Tibial nerve (tissue), 4 donors: ENCODE results near the gene OPCML. TPM values are rescaled to one million over a fixed set of nuclear protein-coding genes. Genes with fewer than 3 reads are reported as not detected.

Experiments
- DNase-seq, 2 donors: peaks; one replicate each; pipeline ENCODE4 v3.0.0-alpha.2; 2019; ENCODE audit warnings: low spot score in 2 of 2
- H3K27ac ChIP-seq, 4 donors: fragments of 200-600 bp; sonication (generic) in 3 of 4; one replicate each; pipeline ENCODE4 v1.5.1; 2017 to 2019; ENCODE audit warnings: mild to moderate bottlenecking in 1 of 4
- H3K27me3 ChIP-seq, 2 donors: fragments of 200-600 bp; sonication (generic) in 1 of 2; one replicate each; pipeline versions ENCODE4 v1.5.1 to v1.6.0; 2017 to 2019
- H3K36me3 ChIP-seq, 3 donors: fragments of 200-600 bp; sonication (generic); one replicate each; pipeline ENCODE4 v1.5.1; 2018 to 2019
- H3K4me1 ChIP-seq, 4 donors: fragments of 200-600 bp; sonication (generic) in 3 of 4; one replicate each; pipeline ENCODE4 v1.5.1; 2017 to 2019
- H3K4me3 ChIP-seq, 4 donors: fragments of 200-600 bp; sonication (generic) in 3 of 4; one replicate each; pipeline ENCODE4 v1.5.1; 2017 to 2019; ENCODE audit warnings: mild to moderate bottlenecking in 1 of 4, moderate library complexity in 1 of 4
- H3K9me3 ChIP-seq, 4 donors: fragments of 200-600 bp; sonication (generic) in 3 of 4; one replicate each; pipeline ENCODE4 v1.5.1; 2017 to 2019
- EP300 ChIP-seq, 2 donors: sonication (generic); formaldehyde crosslinking; IDR thresholded peaks; one replicate each; pipeline ENCODE4 v1.6.1; 2017; ENCODE audit warnings: antibody characterized with exemption in 2 of 2, mild to moderate bottlenecking in 1 of 2
- POLR2A ChIP-seq, 2 donors: fragments of 450-650 bp; IDR thresholded peaks; one replicate each; pipeline ENCODE4 v1.6.1; 2017; ENCODE audit warnings: antibody characterized with exemption in 2 of 2, mild to moderate bottlenecking in 2 of 2, moderate library complexity in 2 of 2
- WGBS, 2 donors: methylation state at CpG; one replicate each; pipeline ENCODE4 v1.1.5; 2018; 5-methylcytosine and 5-hydroxymethylcytosine counted together
- total RNA-seq, 4 donors: library from RNA; depleted of rRNA; stranded (reverse); fragments of >200 nt; gene quantifications; one replicate each; pipeline ENCODE4 v1.1.0, GENCODE V29; 2016
- TF ChIP-seq, protein P1 (sequence below), 5 experiments: fragments of 200-600 bp in 3 of 5; fragments of 450-650 bp in 2 of 5; sonication (generic) in 3 of 5; IDR thresholded peaks; one replicate each; pipeline ENCODE4 v1.5.1; 2016 to 2019; ENCODE audit warnings: antibody characterized with exemption in 5 of 5, mild to moderate bottlenecking in 3 of 5, moderate library complexity in 2 of 5

OPCML gene
- total RNA-seq, 4 donors from 2014 or later = 1.0 to 10.8 (median 1.9) TPM

DNA sequence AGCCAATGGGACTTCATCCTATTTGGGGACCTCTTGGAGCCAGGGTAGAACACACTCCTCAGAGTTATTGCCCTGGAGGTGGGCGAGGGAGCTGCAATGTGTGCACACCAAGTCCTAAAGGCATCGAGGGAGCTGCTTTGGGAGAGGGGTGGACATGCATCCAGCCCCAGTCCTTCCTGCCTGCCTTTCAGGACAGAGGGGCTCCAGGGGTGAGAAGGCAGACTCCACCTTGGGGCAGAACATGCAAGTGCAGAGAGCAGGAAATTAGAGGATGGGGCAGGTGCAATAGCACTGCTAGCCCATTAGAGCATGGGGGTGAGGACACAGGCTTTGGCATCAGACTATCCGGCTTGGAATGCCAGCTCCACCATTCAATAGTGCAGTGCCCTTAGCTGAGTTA, 288.5 kb downstream of the OPCML start:
- no peak for DNase-seq
- TF ChIP-seq, protein P1, sequence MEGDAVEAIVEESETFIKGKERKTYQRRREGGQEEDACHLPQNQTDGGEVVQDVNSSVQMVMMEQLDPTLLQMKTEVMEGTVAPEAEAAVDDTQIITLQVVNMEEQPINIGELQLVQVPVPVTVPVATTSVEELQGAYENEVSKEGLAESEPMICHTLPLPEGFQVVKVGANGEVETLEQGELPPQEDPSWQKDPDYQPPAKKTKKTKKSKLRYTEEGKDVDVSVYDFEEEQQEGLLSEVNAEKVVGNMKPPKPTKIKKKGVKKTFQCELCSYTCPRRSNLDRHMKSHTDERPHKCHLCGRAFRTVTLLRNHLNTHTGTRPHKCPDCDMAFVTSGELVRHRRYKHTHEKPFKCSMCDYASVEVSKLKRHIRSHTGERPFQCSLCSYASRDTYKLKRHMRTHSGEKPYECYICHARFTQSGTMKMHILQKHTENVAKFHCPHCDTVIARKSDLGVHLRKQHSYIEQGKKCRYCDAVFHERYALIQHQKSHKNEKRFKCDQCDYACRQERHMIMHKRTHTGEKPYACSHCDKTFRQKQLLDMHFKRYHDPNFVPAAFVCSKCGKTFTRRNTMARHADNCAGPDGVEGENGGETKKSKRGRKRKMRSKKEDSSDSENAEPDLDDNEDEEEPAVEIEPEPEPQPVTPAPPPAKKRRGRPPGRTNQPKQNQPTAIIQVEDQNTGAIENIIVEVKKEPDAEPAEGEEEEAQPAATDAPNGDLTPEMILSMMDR (IDR thresholded peaks at IDR 0.05) = no peak
- TF ChIP-seq EP300 (IDR thresholded peaks at IDR 0.05) = no peak
- TF ChIP-seq POLR2A (IDR thresholded peaks at IDR 0.05) = no peak
- H3K27me3 ChIP-seq = no peaks in the 10 kb centered on the region
- H3K9me3 ChIP-seq = no peaks in the 10 kb centered on the region
- H3K4me3 ChIP-seq = no peak overlapping the region
- H3K4me1 ChIP-seq = no peaks in the 10 kb centered on the region
- 71 to 79% methylated on average over 3 of the region's 3 CpGs for WGBS, 2 donors
- no peaks in the 10 kb centered on the region for H3K36me3 ChIP-seq
- no peak overlapping the region for H3K27ac ChIP-seq

DNA sequence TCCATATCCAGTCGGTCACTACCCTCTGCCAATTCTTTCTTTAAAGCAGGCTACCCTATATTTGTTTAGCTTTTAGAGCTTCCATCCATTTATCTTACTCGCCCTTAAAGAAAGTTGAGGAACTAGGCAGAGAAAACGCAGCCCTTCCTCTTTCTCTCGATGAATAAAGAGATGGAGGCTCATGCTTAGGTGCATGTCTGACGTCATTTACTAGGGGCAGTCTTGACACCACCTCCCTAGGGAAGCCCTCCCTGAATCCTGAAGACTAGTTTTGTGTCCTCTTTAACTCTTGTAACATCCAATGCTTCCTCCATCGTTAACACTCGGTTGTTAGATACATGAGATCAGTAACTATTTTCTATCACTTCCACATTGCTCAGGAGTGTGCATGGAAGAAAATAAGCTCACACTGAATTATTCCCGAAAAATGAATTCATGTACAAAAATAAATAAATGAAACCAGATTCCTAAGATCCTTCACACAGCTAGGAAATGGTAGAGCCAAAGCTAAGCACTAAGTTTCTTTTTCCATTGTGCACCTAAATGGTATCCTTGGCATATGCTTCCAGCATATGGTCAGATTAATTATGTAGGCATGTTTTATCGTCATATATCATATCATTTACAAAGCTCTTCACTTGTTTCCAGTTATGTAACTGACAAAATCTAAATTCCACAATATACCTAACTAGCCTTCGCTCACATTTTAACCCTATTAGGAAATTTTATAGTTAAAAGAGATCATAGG, 291.2 kb downstream of the OPCML start:
- no peak overlapping the region for H3K27ac ChIP-seq
- no peak overlapping the region for H3K4me3 ChIP-seq
- no peaks in the 10 kb centered on the region for H3K9me3 ChIP-seq
- no peaks in the 10 kb centered on the region for H3K27me3 ChIP-seq
- H3K36me3 ChIP-seq = no peaks in the 10 kb centered on the region
- no peak for DNase-seq
- no peaks in the 10 kb centered on the region for H3K4me1 ChIP-seq
- TF ChIP-seq POLR2A (IDR thresholded peaks at IDR 0.05) (no peak), EP300 (IDR thresholded peaks at IDR 0.05) (no peak)
- TF ChIP-seq, protein P1 (IDR thresholded peaks at IDR 0.05) = no peak
- WGBS, 2 donors = 83 to 88% methylated on average over 10 of the region's 10 CpGs

DNA sequence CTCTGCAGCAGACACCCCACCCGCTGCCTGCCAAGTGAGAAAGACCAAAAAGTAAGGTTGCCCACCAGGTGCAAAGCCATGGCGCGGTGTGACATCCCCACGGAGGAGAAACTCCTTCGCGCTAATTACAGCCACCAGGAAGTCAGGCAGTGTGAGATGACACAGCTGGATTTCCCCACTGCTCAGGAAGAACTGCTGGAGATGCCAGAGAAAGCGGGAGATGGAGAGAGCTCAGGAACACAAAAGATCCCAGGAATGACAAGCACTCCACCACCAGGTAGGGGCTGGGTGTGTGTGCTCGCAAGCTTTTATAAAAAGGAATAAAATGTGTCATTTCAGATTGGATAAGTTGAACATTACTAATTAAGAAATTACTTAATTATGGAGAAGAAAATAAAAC, 292.7 kb downstream of the OPCML start:
- no peak overlapping the region for H3K27ac ChIP-seq
- H3K27me3 ChIP-seq = no peaks in the 10 kb centered on the region
- WGBS, 2 donors = 85 to 86% methylated on average over 8 of the region's 8 CpGs
- H3K4me1 ChIP-seq = no peaks in the 10 kb centered on the region
- H3K4me3 ChIP-seq = no peak overlapping the region
- no peaks in the 10 kb centered on the region for H3K36me3 ChIP-seq
- no peaks in the 10 kb centered on the region for H3K9me3 ChIP-seq
- TF ChIP-seq, protein P1 (IDR thresholded peaks at IDR 0.05) = no peak
- no peak for TF ChIP-seq EP300 (IDR thresholded peaks at IDR 0.05)
- no peak for TF ChIP-seq POLR2A (IDR thresholded peaks at IDR 0.05)
- no peak for DNase-seq

DNA sequence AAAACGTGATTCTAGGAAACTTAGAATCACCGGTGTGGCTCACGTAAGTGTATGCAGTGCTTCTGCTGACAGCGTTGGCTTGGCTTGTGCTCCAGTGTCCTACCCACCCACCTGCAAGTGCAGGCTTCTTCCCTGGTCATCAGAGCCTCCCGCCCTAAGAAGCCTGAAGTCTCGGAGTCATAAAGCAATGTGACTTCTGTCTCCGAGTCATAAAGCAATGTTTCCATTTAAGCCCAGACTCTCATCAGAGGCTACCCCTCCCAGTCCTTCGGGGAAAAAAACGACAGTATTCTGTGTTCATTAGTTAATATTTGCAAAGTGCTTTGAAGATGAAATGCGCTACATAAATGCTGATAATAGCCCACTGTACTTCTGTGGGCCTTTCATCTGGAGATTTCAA, 293.8 kb downstream of the OPCML start:
- WGBS, 2 donors = 50 to 60% methylated on average over 10 of the region's 10 CpGs
- no peaks in the 10 kb centered on the region for H3K27me3 ChIP-seq
- H3K9me3 ChIP-seq = peaks cover 0 to 3% (median 0%) of the 10 kb centered on the region in 4 donors
- H3K4me1 ChIP-seq = no peaks in the 10 kb centered on the region
- H3K4me3 ChIP-seq = no peak overlapping the region
- H3K36me3 ChIP-seq = no peaks in the 10 kb centered on the region
- H3K27ac ChIP-seq = no peak overlapping the region
- TF ChIP-seq EP300 (IDR thresholded peaks at IDR 0.05) (no peak), POLR2A (IDR thresholded peaks at IDR 0.05) (no peak)
- TF ChIP-seq, protein P1 (IDR thresholded peaks at IDR 0.05) = no peak
- no peak for DNase-seq

DNA sequence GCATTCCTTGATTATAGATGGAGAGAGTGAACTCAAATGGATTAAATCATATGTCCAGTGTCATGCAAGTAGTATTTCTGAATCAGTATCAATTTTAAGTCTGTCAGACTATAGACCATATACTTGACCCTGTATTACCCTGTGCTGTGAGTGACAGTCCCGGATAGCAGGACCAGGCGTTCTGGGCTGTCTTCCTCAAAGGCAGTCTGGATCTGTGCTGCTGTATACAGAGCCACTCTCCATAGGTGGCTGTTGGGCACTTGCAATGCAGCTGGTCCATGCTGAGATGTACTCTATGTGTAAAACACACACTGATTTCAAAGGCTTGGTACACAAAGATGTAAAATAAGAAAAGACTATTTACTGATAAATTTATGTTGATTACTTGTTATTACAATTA, 294.3 kb downstream of the OPCML start:
- WGBS, 2 donors = 90 to 91% methylated on average over 2 of the region's 2 CpGs
- no peak overlapping the region for H3K4me3 ChIP-seq
- H3K36me3 ChIP-seq = no peaks in the 10 kb centered on the region
- no peak for DNase-seq
- H3K9me3 ChIP-seq = peaks cover 0 to 8% (median 0%) of the 10 kb centered on the region in 4 donors
- TF ChIP-seq, protein P1 (IDR thresholded peaks at IDR 0.05) = no peak
- no peak for TF ChIP-seq POLR2A (IDR thresholded peaks at IDR 0.05)
- TF ChIP-seq EP300 (IDR thresholded peaks at IDR 0.05) = no peak
- H3K27ac ChIP-seq = no peak overlapping the region
- H3K4me1 ChIP-seq = no peaks in the 10 kb centered on the region
- no peaks in the 10 kb centered on the region for H3K27me3 ChIP-seq
